ENCODE data around the gene PCDHB10.

Gene PCDHB10

GRCh38 chr5:141236516-141237313 is 44.6 kb downstream of the PCDHB10 start:
- DNase-seq (ENCODE audit: extremely low read depth in 1 of 2, low read depth in 1 of 2), result no peak

- no peak for DNase-seq (ENCODE audit: extremely low read depth in 1 of 2, low read depth in 1 of 2)
Measured at GRCh38 chr5:141241496-141241895, 49.3 kb downstream of the PCDHB10 start.
